Body of pancreas (tissue), 4 donors: ENCODE results near the gene HYI.

Source experiments
- POLR2A ChIP-seq, 3 donors: fragments of 450-650 bp; IDR thresholded peaks; one replicate each; pipeline ENCODE4 v1.6.1; 2016; ENCODE audit warnings: antibody characterized with exemption in 3 of 3, mild to moderate bottlenecking in 2 of 3
- TF ChIP-seq, protein P1 (sequence below), 7 experiments: fragments of 450-650 bp in 4 of 7; fragments of 200-600 bp in 3 of 7; sonication (generic) in 3 of 7; IDR thresholded peaks; one replicate each; pipeline ENCODE4 v1.5.1; 2016 to 2019; ENCODE audit warnings: antibody characterized with exemption in 7 of 7

- TF ChIP-seq, protein P1, sequence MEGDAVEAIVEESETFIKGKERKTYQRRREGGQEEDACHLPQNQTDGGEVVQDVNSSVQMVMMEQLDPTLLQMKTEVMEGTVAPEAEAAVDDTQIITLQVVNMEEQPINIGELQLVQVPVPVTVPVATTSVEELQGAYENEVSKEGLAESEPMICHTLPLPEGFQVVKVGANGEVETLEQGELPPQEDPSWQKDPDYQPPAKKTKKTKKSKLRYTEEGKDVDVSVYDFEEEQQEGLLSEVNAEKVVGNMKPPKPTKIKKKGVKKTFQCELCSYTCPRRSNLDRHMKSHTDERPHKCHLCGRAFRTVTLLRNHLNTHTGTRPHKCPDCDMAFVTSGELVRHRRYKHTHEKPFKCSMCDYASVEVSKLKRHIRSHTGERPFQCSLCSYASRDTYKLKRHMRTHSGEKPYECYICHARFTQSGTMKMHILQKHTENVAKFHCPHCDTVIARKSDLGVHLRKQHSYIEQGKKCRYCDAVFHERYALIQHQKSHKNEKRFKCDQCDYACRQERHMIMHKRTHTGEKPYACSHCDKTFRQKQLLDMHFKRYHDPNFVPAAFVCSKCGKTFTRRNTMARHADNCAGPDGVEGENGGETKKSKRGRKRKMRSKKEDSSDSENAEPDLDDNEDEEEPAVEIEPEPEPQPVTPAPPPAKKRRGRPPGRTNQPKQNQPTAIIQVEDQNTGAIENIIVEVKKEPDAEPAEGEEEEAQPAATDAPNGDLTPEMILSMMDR (IDR thresholded peaks at IDR 0.05) = no peak
- TF ChIP-seq POLR2A (IDR thresholded peaks at IDR 0.05) = no peak
These were observed 3.3 kb downstream of the HYI start for GRCh38 chr1:43450251-43450941.
